Hepatocyte (in vitro differentiated cells): ENCODE measurements around the gene PDIA5. TPM values are rescaled to one million over a fixed set of nuclear protein-coding genes. Genes with fewer than 3 reads are reported as not detected.

Experiments used
- DNase-seq: peaks from one replicate; pipeline ENCODE4 v3.0.0-alpha.2; 2016; ENCODE audit warnings: low spot score
- H2AFZ ChIP-seq: fragments of 200-600 bp; sonication (generic); 2 replicates; pipeline ENCODE4 v1.6.0; 2016; ENCODE audit warnings: antibody characterized with exemption, mild to moderate bottlenecking
- H3K27ac ChIP-seq: fragments of 200-600 bp; sonication (generic); 2 replicates; pipeline ENCODE4 v1.5.1; 2016; ENCODE audit warnings: mild to moderate bottlenecking
- H3K27me3 ChIP-seq: fragments of 200-600 bp; sonication (generic); 2 replicates; pipeline ENCODE4 v1.6.1; 2016
- H3K36me3 ChIP-seq: fragments of 200-600 bp; sonication (generic); replicated peaks from 2 replicates; pipeline ENCODE4 v1.5.1; 2016; ENCODE audit warnings: low read depth; ENCODE audit not compliant: insufficient read depth
- H3K4me1 ChIP-seq: fragments of 200-600 bp; sonication (generic); 2 replicates; pipeline ENCODE4 v1.5.1; 2016; ENCODE audit warnings: mild to moderate bottlenecking, moderate library complexity; ENCODE audit not compliant: insufficient read depth
- H3K4me2 ChIP-seq: fragments of 200-600 bp; sonication (generic); 2 replicates; pipeline ENCODE4 v1.6.0; 2016
- H3K4me3 ChIP-seq: fragments of 200-600 bp; sonication (generic); 2 replicates; pipeline ENCODE4 v1.5.1; 2016; ENCODE audit warnings: mild to moderate bottlenecking
- H3K79me2 ChIP-seq: fragments of 200-600 bp; sonication (generic); 2 replicates; pipeline ENCODE4 v1.6.0; 2017; ENCODE audit warnings: mild to moderate bottlenecking
- H3K9me2 ChIP-seq: fragments of 200-600 bp; sonication (generic); replicated peaks from 2 replicates; pipeline ENCODE4 v1.6.0; 2017; ENCODE audit warnings: mild to moderate bottlenecking; ENCODE audit not compliant: insufficient read depth
- H3K9me3 ChIP-seq: fragments of 200-600 bp; sonication (generic); 2 replicates; pipeline ENCODE4 v1.5.1; 2016; ENCODE audit warnings: low read depth, mild to moderate bottlenecking
- H4K20me1 ChIP-seq: fragments of 200-600 bp; sonication (generic); 2 replicates; pipeline ENCODE4 v1.6.0; 2016; ENCODE audit warnings: mild to moderate bottlenecking; ENCODE audit not compliant: insufficient read depth, poor library complexity, severe bottlenecking
- EZH2 ChIP-seq: fragments of 200-600 bp; sonication (generic); IDR thresholded peaks from 2 replicates; pipeline ENCODE4 v1.6.1; 2016; ENCODE audit warnings: antibody characterized with exemption, mild to moderate bottlenecking, borderline replicate concordance
- EZH2phosphoT487 ChIP-seq: fragments of 200-600 bp; sonication (generic); IDR thresholded peaks from one replicate; pipeline ENCODE4 v1.6.1; 2018; ENCODE audit warnings: antibody characterized with exemption, mild to moderate bottlenecking, low read depth, moderate library complexity; ENCODE audit not compliant: unreplicated experiment, severe bottlenecking
- WGBS: methylation state at CpG from one replicate; pipeline ENCODE4 v1.1.6; 2016; ENCODE audit warnings: low lambda C conversion rate; ENCODE audit errors: missing lambda C conversion rate; 5-methylcytosine and 5-hydroxymethylcytosine counted together
- polyA plus RNA-seq: library from polyadenylated mRNA; unstranded; fragments of >200 nt; fragmentation: Nextera tagmentation; extraction: Ambion mirVana; gene quantifications from 2 replicates; pipeline ENCODE4 v1.2.1, GENCODE V29; 2016
- total RNA-seq: library from RNA; depleted of rRNA; stranded (reverse); fragments of >200 nt; gene quantifications from 2 replicates; pipeline ENCODE4 v1.2.3, GENCODE V29; 2014
- TF ChIP-seq, protein P1 (sequence below): fragments of 200-600 bp; sonication (generic); IDR thresholded peaks from 2 replicates; pipeline ENCODE4 v1.5.1; 2016; ENCODE audit warnings: antibody characterized with exemption, mild to moderate bottlenecking; ENCODE audit not compliant: poor library complexity

Gene PDIA5
- total and polyA plus RNA-seq, 2 experiments from 2014 or later, result 71.8 to 97.3 TPM

DNA sequence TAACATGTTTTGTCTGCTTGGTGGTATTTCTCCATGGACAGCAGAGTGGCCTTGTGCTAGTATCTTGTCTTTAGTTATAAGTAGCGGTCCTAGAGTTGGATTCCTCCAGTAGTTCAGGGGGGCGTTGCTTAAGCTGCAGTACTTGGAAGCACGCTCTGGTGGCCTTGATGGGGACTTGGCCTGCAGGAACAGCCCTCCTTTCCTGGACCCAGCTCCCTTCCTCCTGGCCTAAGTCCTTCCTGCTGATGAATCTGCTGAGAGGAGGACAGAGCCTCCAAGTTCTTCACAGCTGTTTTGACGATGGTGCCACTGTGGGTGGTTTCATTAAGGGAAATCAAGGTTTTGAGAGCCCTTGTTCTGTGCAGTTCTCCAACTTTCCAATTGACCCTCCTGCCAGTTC, 96.3 kb downstream of the PDIA5 start:
- TF ChIP-seq EZH2, result no peak
- TF ChIP-seq, protein P1, sequence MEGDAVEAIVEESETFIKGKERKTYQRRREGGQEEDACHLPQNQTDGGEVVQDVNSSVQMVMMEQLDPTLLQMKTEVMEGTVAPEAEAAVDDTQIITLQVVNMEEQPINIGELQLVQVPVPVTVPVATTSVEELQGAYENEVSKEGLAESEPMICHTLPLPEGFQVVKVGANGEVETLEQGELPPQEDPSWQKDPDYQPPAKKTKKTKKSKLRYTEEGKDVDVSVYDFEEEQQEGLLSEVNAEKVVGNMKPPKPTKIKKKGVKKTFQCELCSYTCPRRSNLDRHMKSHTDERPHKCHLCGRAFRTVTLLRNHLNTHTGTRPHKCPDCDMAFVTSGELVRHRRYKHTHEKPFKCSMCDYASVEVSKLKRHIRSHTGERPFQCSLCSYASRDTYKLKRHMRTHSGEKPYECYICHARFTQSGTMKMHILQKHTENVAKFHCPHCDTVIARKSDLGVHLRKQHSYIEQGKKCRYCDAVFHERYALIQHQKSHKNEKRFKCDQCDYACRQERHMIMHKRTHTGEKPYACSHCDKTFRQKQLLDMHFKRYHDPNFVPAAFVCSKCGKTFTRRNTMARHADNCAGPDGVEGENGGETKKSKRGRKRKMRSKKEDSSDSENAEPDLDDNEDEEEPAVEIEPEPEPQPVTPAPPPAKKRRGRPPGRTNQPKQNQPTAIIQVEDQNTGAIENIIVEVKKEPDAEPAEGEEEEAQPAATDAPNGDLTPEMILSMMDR, result no peak
- no peak for TF ChIP-seq EZH2phosphoT487
- H4K20me1 ChIP-seq, result no peaks in the 10 kb centered on the region
- peaks cover 6% of the 10 kb centered on the region for H3K36me3 ChIP-seq
- no peaks in the 10 kb centered on the region for H3K9me2 ChIP-seq
- H3K4me1 ChIP-seq, result peaks cover 12% of the 10 kb centered on the region
- no peaks in the 10 kb centered on the region for H3K79me2 ChIP-seq
- 100% methylated on average over 4 of the region's 4 CpGs for WGBS
- no peak overlapping the region for H3K27ac ChIP-seq
- no peak overlapping the region for H3K4me3 ChIP-seq
- H3K27me3 ChIP-seq, result no peaks in the 10 kb centered on the region
- H3K4me2 ChIP-seq, result no peak overlapping the region
- no peak overlapping the region for H2AFZ ChIP-seq
- no peaks in the 10 kb centered on the region for H3K9me3 ChIP-seq
- no peak for DNase-seq

DNA sequence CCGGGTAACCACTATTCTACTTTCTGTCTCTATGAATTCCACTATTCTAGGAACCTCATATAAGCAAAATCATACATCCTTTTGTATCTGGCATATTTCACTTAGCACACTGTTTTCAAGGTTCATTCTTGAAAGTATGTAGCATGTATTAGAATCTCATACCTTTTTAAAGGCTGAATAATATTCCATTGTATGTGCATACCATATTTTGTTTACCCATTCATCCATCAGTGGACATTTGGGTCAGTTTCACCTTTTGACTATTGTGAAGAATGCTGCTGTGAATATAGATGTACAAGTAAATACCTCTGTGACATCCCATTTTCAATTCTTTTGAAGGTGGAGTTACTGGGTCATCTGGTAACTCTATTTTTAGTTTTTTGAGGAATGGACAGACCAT, 98.3 kb downstream of the PDIA5 start:
- no peak overlapping the region for H3K27ac ChIP-seq
- H4K20me1 ChIP-seq, result no peaks in the 10 kb centered on the region
- no peak for DNase-seq
- H3K9me2 ChIP-seq, result no peaks in the 10 kb centered on the region
- H3K79me2 ChIP-seq, result no peaks in the 10 kb centered on the region
- H2AFZ ChIP-seq, result no peak overlapping the region
- TF ChIP-seq EZH2 (no peak), EZH2phosphoT487 (no peak)
- TF ChIP-seq, protein P1, result no peak
- peaks cover 6% of the 10 kb centered on the region for H3K36me3 ChIP-seq
- no peak overlapping the region for H3K4me3 ChIP-seq
- H3K4me1 ChIP-seq, result peaks cover 15% of the 10 kb centered on the region
- no peak overlapping the region for H3K4me2 ChIP-seq
- H3K27me3 ChIP-seq, result no peaks in the 10 kb centered on the region
- no peaks in the 10 kb centered on the region for H3K9me3 ChIP-seq
- WGBS, result 94% methylated on average over 1 of the region's 1 CpG

DNA sequence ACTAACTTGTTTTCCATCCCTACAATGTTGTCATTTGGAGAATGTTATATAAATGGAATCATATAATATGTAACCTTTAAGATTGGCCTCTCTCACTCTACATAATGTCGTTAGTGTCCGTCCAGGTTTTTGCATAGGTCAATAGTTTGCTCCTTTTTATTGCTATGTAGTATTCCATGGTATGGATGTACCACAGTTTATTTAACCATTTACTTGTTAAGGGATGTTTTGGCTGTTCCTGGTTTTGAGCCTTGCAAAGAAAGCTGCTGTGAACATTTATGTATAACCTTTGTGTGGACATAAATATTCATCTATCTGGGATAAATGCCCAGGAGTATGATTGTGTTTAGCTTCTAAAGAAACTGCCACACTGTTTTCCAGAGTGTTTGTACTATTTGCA, 100.9 kb downstream of the PDIA5 start:
- no peaks in the 10 kb centered on the region for H3K9me2 ChIP-seq
- H3K4me1 ChIP-seq, result peaks cover 15% of the 10 kb centered on the region
- DNase-seq, result no peak
- H3K9me3 ChIP-seq, result no peaks in the 10 kb centered on the region
- TF ChIP-seq, protein P1, result no peak
- TF ChIP-seq EZH2phosphoT487 (no peak), EZH2 (no peak)
- no peak overlapping the region for H3K4me2 ChIP-seq
- H3K4me3 ChIP-seq, result no peak overlapping the region
- H3K79me2 ChIP-seq, result no peaks in the 10 kb centered on the region
- 98% methylated on average over 2 of the region's 2 CpGs for WGBS
- H3K27me3 ChIP-seq, result no peaks in the 10 kb centered on the region
- H3K27ac ChIP-seq, result no peak overlapping the region
- no peaks in the 10 kb centered on the region for H4K20me1 ChIP-seq
- H2AFZ ChIP-seq, result no peak overlapping the region
- H3K36me3 ChIP-seq, result peaks cover 6% of the 10 kb centered on the region

DNA sequence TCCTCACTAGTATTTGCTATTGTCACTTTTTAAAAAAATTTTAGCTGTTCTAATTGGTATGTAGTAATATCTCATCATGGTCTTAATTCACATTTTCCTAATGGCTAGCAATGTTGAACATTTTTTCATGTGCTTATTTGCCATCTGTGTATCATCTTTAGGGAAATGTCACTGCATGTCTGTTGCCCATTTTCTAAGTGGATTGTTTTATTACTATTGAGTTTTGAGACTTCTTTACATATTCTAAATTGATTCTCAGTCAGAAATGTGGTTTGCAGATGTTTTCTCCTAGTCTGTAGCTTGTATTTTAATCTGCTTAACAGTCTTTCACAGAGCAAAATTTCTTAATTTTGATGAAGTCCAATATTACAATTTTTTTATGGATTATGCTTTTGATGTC, 101.3 kb downstream of the PDIA5 start:
- Histone ChIP-seq H3K79me2 (no peaks in the 10 kb centered on the region), H3K36me3 (peaks cover 6% of the 10 kb centered on the region)

More for the DNA sequence above, 101.3 kb downstream of the PDIA5 start:
- no peak overlapping the region for H3K27ac ChIP-seq
- no peak overlapping the region for H2AFZ ChIP-seq
- no peak overlapping the region for H3K4me2 ChIP-seq
- no peak for DNase-seq
- no peaks in the 10 kb centered on the region for H3K27me3 ChIP-seq
- TF ChIP-seq EZH2 (no peak), EZH2phosphoT487 (no peak)
- TF ChIP-seq, protein P1, result no peak
- no peak overlapping the region for H3K4me3 ChIP-seq
- no peaks in the 10 kb centered on the region for H3K9me2 ChIP-seq
- H3K9me3 ChIP-seq, result no peaks in the 10 kb centered on the region
- no peaks in the 10 kb centered on the region for H4K20me1 ChIP-seq
- peaks cover 15% of the 10 kb centered on the region for H3K4me1 ChIP-seq
